ENCODE results near the gene SEPTIN5.
"Not testable (repeated sequence)": the region's sequence is repeated elsewhere in the genome, so short reads cannot be mapped to it uniquely, and the experiment has no call there.

Gene SEPTIN5

GRCh38 chr22:19714312-19715187 is at the start of gene SEPTIN5:
SEPTIN5 (plus strand) TSS chr22:19714503; CDS start chr22:19714589, 86 bp downstream.
- peak; percentile 54 for DNase-seq (ENCODE audit: low spot score)

- no peak for DNase-seq (ENCODE audit: low spot score)
These were observed 49.1 kb upstream of the SEPTIN5 start for GRCh38 chr22:19664951-19665783.

- DNase-seq (ENCODE audit: low spot score): no peak
These were observed 48.3 kb upstream of the SEPTIN5 start for GRCh38 chr22:19665784-19666672.

GRCh38 chr22:19666673-19667593 is 47.4 kb upstream of the SEPTIN5 start:
- no peak for DNase-seq (ENCODE audit: low spot score)

- DNase-seq (ENCODE audit: low spot score): no peak
These were observed 46.2 kb upstream of the SEPTIN5 start for GRCh38 chr22:19667872-19668740.

GRCh38 chr22:19668748-19669147 is 45.6 kb upstream of the SEPTIN5 start:
- no peak for DNase-seq (ENCODE audit: low spot score)

- DNase-seq (ENCODE audit: low spot score): no peak
These were observed 44.7 kb upstream of the SEPTIN5 start for GRCh38 chr22:19669570-19669969.

- DNase-seq (ENCODE audit: low spot score): no peak
These were observed 43.0 kb upstream of the SEPTIN5 start for GRCh38 chr22:19671316-19671715.

- no peak for DNase-seq (ENCODE audit: low spot score)
These were observed 42.1 kb upstream of the SEPTIN5 start for GRCh38 chr22:19672054-19672776.

GRCh38 chr22:19673660-19674059 is 40.6 kb upstream of the SEPTIN5 start:
- no peak for DNase-seq (ENCODE audit: low spot score)

- DNase-seq (ENCODE audit: low spot score): no peak
These were observed 40.0 kb upstream of the SEPTIN5 start for GRCh38 chr22:19674129-19674928.

GRCh38 chr22:19674929-19675253 is 39.4 kb upstream of the SEPTIN5 start:
- DNase-seq (ENCODE audit: low spot score): no peak

GRCh38 chr22:19675428-19675827 is 38.9 kb upstream of the SEPTIN5 start:
- no peak for DNase-seq (ENCODE audit: low spot score)

- not testable (repeated sequence) for DNase-seq (ENCODE audit: low spot score)
These were observed 37.9 kb upstream of the SEPTIN5 start for GRCh38 chr22:19676437-19676836.

GRCh38 chr22:19678949-19679521 is 35.3 kb upstream of the SEPTIN5 start:
- no peak for DNase-seq (ENCODE audit: low spot score)

GRCh38 chr22:19679522-19680101 is 34.7 kb upstream of the SEPTIN5 start:
- peak; percentile 86 for DNase-seq (ENCODE audit: low spot score)

- no peak for DNase-seq (ENCODE audit: low spot score)
These were observed 33.9 kb upstream of the SEPTIN5 start for GRCh38 chr22:19680287-19680881.

Data from iPS-NIHi11 (cell line).